ENCODE results near the gene SACS.

Gene SACS

GRCh38 chr13:23347601-23348000 lies 85.9 kb downstream of the SACS start:
- no peak overlapping the region for H3K4me3 ChIP-seq (ENCODE audit: low read depth, low read length)
- TF ChIP-seq, protein P1, sequence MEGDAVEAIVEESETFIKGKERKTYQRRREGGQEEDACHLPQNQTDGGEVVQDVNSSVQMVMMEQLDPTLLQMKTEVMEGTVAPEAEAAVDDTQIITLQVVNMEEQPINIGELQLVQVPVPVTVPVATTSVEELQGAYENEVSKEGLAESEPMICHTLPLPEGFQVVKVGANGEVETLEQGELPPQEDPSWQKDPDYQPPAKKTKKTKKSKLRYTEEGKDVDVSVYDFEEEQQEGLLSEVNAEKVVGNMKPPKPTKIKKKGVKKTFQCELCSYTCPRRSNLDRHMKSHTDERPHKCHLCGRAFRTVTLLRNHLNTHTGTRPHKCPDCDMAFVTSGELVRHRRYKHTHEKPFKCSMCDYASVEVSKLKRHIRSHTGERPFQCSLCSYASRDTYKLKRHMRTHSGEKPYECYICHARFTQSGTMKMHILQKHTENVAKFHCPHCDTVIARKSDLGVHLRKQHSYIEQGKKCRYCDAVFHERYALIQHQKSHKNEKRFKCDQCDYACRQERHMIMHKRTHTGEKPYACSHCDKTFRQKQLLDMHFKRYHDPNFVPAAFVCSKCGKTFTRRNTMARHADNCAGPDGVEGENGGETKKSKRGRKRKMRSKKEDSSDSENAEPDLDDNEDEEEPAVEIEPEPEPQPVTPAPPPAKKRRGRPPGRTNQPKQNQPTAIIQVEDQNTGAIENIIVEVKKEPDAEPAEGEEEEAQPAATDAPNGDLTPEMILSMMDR (IDR thresholded peaks at IDR 0.05; ENCODE audit: low read depth, low read length): no peak
- in situ Hi-C loops (cut with HindIII; ENCODE audit: low sequenced_read_pairs): no loop called here
- no peak for DNase-seq (ENCODE audit: low read depth, low spot score)

DNA sequence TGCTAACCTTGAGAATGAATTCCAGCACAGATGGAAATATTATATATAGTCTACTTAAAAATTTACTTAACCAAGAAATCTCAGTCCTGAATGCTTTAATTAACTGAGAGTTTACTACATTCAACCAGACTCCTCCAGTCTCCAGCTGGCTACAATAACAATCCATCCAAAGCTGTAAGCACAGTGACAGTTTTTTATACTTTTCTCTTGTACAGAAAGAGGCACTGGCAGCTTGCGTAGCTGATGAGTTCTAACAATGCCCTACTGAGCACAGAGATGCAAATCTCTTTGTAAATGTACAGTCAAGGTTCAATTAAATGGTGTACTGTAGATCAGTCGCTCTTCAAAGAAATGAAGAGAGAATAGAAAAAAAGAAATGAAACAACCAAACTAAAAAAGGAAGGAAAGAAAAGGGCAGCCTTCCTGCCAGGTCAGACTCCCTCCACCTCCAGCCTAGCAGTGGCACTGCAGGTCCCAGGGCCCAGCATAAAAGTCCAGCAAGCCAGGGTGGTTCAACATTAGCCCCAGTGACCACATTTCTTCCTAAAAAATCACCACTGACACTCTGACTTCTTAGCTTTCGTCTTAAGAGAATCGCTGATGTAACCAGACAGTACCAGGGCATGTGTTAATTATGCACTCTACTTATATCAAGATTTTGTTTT lies 88.4 kb downstream of the SACS start:
- no peak for DNase-seq (ENCODE audit: low read depth, low spot score)
- no peak overlapping the region for H3K4me3 ChIP-seq (ENCODE audit: low read depth, low read length)
- TF ChIP-seq, protein P1 (IDR thresholded peaks at IDR 0.05; ENCODE audit: low read depth, low read length): no peak
- in situ Hi-C loops (cut with HindIII; ENCODE audit: low sequenced_read_pairs): no loop called here

DNA sequence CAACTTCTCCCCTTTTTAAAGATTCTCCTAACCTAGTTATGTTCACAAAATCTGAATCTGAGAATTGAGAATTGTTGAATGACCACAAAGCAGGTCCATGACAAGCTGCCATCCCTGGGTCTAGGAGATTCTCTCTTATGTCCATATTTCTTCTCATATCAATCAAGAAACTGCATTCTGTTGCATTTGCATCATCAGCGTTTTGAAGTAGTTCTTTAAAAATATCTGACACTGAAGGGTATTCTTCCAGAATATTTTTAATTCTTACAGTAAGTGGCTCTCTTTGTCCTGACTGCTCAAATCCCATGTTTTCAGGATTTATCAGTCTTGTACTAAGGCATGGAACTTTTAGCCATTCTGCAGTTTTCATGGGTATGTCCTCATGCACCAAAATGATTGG lies 94.3 kb downstream of the SACS start:
- in situ Hi-C loops (cut with HindIII; ENCODE audit: low sequenced_read_pairs): no loop called here
- no peak for DNase-seq (ENCODE audit: low read depth, low spot score)
- H3K4me3 ChIP-seq (ENCODE audit: low read depth, low read length): no peak overlapping the region
- TF ChIP-seq, protein P1 (IDR thresholded peaks at IDR 0.05; ENCODE audit: low read depth, low read length): no peak

GRCh38 chr13:23330356-23330755 lies 103.1 kb downstream of the SACS start:
- TF ChIP-seq, protein P1 (IDR thresholded peaks at IDR 0.05; ENCODE audit: low read depth, low read length): no peak
- DNase-seq (ENCODE audit: low read depth, low spot score): no peak
- in situ Hi-C loops (cut with HindIII; ENCODE audit: low sequenced_read_pairs): no loop called here
- H3K4me3 ChIP-seq (ENCODE audit: low read depth, low read length): no peak overlapping the region

DNA sequence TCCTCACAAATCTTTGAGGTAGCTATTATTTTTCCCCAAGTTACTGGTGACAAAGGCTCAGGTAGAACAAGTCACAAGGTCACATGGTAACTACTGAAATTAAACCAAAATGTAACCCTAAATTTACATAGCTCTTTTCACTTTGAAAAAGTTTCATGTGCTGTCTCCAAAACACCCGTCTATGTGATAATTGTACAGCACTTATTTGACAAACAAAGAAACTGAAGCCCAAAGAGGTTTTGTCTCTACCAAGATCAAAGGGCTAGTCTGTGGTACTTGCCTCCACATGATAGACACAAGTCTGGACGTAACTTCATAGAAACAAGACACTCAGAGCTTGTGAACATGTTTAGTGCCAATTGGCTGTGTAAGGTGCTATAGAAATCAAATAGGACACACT lies 108.3 kb downstream of the SACS start:
- H3K4me3 ChIP-seq (ENCODE audit: low read depth, low read length): no peak overlapping the region
- DNase-seq (ENCODE audit: low read depth, low spot score): no peak
- in situ Hi-C loops (cut with HindIII; ENCODE audit: low sequenced_read_pairs): no loop called here
- TF ChIP-seq, protein P1 (IDR thresholded peaks at IDR 0.05; ENCODE audit: low read depth, low read length): no peak

DNA sequence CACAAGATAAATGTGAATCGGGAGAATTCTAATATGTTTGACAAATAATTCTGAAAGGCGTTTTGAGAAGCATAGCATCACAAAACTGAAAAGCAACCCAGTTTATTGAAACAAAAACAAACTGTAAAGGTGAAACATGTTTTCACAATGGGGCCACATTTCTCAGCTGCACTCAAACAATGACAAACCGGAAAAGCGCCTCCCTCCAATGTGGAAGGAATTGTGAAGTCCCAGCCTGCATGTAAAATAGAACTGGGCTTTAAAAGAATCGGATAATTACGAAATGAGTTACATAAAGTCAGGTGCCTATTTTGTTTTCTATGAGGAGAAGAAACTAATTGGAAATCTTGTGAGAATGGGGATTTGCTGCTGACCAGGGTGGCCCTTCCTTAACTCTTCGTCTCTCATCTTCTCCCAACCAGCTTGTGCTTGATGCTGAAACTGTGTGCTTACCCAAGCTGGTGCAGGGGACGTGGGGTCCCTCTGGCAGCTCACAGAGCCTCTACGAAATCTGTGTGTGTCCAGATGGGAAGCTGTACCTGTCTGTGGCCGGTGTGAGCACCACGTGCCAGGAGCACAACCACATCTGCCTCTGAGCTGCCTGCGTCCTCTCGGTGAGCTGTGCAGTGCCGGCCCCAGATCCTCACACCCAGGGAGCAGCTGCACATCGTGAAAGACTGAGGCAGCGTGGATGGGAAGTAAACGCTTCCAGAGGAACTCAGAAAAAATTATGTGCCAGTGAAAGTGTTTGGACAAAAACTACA lies 109.4 kb downstream of the SACS start:
- DNase-seq (ENCODE audit: low read depth, low spot score): no peak
- TF ChIP-seq, protein P1 (IDR thresholded peaks at IDR 0.05; ENCODE audit: low read depth, low read length): no peak
- H3K4me3 ChIP-seq (ENCODE audit: low read depth, low read length): no peak overlapping the region
- in situ Hi-C loops (cut with HindIII; ENCODE audit: low sequenced_read_pairs): no loop called here

Measured in astrocyte of the spinal cord (primary cell).